T1000 (cell line): Measurements from ENCODE around the gene EYA4.

Experiments used
- DNase-seq: peaks from one replicate; lab custom pipeline; 2025; ENCODE audit warnings: mixed read lengths; lab: John Stamatoyannopoulos, UW

EYA4 gene

GRCh38 chr6:133242637-133243585 lies 1.8 kb downstream of the EYA4 start:
- no peak for DNase-seq

DNA sequence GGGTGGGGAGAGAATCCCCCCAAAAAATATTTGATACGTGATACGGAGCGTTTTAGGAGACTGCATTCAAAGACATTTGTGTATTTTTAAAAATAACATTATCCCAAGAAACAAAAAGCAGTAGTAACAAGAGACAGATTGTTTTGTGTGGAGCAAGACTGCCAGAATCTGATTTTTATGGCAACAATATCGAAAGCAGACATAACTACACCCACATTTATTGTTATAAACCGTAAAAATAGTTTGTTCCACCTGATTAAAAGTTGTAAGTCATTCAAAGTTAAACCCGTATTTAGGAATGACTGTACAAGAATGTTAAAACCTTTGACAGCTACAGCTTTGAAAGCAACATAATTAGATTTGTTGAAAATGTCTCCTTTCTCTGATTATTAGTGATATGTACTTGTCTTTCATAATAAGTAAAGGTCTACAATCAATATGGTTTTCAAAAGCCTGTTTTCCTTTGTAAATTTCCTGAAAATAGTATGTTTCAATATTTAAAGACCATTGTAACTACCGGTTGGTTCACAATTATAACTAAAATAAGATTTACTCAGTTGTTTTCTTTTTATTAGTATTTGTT lies 2.7 kb downstream of the EYA4 start:
- no peak for DNase-seq

GRCh38 chr6:133244519-133244918 lies 3.4 kb downstream of the EYA4 start:
- no peak for DNase-seq

DNA sequence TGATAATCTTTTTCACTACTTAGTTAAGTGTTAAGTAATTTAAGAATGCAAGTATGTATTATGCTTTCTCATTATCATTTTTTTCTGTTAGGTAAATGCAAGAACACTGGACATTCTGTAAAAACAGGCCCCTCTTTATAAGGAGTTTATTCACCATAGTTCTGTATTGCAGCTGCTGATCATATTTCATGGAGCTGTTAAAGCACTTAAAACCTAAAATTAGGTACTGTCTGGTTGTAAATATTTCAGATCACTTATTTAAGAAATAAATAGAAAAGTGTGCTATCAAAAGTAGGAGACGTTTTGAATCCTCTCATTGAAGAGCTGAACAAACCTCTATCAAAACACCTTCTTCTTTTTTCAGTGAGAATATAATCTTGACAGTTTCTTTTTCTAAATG lies 3.9 kb downstream of the EYA4 start:
- no peak for DNase-seq

DNA sequence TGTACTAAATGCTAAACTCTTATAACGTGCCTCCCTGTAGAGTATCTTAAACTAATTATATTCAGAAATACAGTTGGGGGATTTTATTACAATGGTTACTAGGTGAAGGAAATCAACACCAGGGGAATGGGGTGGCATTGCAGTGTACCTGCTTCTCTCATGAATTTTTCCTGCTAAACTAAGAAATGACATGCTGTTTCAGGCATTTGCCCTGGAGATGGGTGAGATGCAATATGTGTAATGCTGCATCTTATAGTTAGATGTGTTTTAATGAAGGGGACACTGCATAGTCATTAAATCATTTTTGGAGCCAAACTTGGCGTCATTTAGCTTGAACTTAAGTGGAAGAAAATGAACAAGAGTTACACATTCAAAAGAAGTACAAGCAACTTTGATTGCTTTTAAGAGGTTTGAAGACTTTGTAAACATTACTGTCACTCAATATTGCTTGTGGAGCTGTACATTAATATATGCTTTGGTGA lies 4.3 kb downstream of the EYA4 start:
- no peak for DNase-seq

- DNase-seq: no peak
These were observed 6.4 kb downstream of the EYA4 start for GRCh38 chr6:133247581-133247980.

DNA sequence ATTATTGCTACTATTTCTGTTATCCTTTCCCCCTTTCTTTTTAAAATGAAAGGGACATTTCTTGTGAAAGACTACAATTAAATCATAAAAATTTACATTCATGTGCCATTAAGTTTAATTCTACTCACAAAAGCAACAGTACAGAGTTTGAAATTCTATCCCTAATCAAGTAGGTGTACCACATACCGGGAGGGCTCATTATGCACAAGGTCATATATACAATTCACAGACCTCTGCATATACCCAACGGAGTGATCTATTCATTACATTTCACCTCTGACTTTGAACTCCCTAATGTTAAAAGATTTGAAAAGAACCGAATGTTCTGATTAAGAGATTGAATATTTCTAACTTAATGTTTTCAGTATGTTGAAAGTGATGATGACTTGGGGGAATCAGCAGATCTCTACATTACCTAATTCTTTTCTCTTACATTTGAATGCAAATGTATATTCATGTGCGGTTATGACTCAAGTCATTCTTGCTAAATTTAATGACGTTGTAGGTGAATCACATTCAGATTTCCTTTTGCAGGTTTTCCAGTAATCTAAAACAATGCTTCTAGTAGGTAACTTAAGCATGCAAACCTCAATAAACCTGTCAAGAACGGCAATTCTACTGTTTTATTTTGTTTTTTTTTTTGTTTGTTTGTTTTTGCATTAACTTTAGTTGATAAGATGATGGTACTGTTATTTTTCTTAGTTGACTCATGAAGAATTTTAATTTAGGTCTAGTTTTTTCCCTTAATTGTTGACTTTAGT lies 7.3 kb downstream of the EYA4 start:
- no peak for DNase-seq

- DNase-seq: no peak
These were observed 10.5 kb downstream of the EYA4 start for GRCh38 chr6:133251688-133252087.

DNA sequence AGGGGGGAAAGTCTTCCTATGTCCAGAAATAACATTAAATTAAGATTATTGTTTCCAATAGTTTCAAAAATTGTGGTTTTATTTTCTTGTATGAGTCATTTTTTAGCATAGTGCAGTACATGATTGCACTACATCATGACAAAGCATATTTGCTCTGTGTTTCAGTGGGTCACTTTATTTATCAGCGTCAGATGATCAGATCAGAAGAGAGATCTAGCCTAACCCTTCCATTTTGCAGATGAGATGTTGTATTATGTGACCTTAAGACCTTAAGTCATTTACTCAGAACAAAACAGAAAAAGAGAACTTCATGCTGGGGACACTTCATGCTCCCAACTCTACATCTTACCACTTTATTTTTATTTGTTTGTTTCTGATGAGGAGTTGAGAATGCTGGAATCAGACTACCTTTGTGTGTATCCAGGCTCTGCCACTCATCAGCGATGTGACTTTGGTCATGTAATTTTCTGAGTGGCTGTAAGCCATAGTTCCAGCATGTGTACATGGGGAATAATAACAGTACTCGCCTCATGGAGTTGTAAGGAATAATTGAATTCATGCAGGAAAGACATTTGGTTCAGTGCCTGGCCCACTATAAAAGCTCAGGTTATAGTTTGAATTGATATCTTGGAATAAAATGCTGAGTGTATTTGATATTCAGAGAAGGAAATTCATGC lies 13.5 kb downstream of the EYA4 start:
- DNase-seq: no peak

GRCh38 chr6:133257545-133258105 lies 16.5 kb downstream of the EYA4 start:
- no peak for DNase-seq

DNA sequence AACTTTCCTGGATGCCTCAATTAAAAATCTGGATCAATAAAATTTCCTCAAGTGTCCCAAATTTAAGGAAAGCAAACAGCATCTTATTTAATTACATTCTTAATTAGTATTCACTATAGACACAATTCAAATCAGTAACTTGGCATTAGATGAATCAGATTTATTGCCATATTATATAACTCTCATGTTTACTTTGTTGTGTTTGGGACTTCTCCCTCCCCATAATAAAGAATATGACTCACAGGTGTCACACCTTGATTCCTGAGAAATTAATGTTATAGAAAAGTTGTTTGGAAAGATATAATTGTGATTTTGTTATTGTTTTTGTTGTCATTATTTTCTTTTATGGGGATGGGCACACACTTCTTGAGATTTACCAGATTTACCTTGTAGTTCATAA lies 18.4 kb downstream of the EYA4 start:
- no peak for DNase-seq

GRCh38 chr6:133262804-133263203 lies 21.6 kb downstream of the EYA4 start:
- DNase-seq: no peak

DNA sequence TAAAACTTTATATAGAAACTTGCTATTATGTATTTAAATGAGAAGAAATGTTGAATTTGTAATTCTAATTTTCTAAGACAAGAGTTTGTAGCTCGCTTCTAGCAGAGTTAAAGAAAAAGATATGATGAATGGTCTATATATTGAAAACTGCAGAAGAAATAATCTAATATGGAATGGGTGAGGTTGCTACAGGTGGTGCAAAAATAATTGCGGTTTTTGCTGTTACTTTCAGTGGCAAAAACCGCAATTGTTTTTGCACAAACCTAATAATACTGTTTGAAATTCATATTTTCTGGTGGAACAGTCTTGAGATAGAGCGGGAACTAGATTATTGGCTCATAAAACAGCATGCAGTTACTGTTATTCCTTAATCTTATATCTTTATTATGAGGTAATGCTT lies 23.9 kb downstream of the EYA4 start:
- no peak for DNase-seq

- DNase-seq: no peak
These were observed 25.0 kb downstream of the EYA4 start for GRCh38 chr6:133266186-133266585.

GRCh38 chr6:133268621-133269020 lies 27.5 kb downstream of the EYA4 start:
- no peak for DNase-seq

DNA sequence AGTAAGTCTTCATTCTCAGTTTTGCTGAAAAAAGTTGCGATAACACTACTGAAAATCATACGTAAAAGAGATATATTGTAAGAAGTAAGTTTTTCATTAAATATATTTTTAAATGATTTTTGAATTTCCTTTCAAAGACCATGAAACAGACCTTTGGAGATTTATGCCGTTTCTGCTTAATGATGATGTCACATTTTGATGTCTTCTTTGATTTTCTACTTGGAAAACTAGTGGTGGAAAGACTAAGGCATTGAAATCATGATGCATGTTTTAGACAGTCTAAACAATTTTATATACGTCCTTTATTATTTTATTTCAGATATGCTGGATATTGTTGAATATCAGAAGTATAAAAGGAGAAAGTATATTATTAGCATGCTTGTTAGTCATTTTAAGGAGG lies 33.7 kb downstream of the EYA4 start:
- DNase-seq: no peak

DNA sequence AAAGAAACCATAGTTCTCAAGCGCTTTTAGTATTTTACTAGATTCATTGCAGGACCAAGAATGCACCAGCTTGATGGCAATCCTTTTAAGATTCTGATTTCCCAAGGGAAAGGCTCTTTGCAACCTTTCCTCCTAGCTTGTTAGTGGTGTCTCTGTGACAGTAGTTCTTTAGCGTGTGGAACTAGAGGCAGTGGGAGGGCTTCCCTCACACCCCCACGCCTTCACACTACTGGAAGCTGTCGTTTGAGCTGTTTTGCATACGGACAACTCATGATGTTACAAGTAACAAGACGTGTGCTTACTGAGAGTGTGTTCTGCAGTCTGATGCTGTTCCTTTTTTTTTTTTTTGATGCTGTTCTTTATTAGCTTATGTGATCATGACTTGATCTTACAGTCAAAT lies 34.1 kb downstream of the EYA4 start:
- no peak for DNase-seq

GRCh38 chr6:133277228-133277899 lies 36.2 kb downstream of the EYA4 start:
- no peak for DNase-seq

DNA sequence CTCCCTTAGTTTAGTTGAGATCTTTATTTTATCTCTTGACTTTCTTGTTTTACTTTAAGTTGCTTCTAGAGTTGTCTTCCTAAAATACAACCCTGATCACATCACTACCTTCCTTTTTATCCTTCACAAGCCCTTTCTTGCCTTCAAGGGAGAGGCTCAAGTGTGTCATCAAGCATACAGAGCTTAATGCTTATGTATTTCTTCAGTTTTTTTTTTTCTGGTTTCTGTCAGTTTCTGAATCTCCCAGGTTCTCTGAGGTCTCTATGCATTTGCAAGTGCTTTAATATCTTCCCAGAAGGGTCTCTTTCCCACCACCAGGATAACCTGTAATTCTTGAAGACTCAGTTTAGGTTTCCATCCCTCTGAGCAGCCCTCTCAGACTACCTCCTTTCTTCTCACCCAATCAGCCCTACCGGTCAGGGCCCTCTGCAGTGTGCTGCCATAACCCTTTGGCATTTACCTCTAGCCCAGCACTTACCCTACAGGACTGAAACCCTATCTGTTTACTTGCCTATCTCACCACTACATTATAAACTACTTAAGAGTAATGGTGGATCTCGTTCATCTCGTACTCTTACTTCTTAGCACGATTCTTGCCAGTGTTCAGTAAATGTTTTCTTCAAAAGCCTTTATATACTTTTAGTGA lies 36.9 kb downstream of the EYA4 start:
- DNase-seq: no peak

GRCh38 chr6:133286765-133287164 lies 45.6 kb downstream of the EYA4 start:
- no peak for DNase-seq

- no peak for DNase-seq
These were observed 47.5 kb downstream of the EYA4 start for GRCh38 chr6:133288662-133289061.
